Activated CD4-positive, alpha-beta T cell treated with anti-CD3 and anti-CD28 coated beads for 24 hours (primary cell): ENCODE results near the gene KLF1.
"Not testable (repeated sequence)": the region's sequence is repeated elsewhere in the genome, so short reads cannot be mapped to it uniquely, and the experiment has no call there.

Experiments used
- DNase-seq, 2 donors: peaks; one replicate each; pipeline ENCODE4 v3.0.0-alpha.2; 2020; ENCODE audit warnings: low read depth in 2 of 2

Gene KLF1

GRCh38 chr19:12886969-12887747 lies at the start of gene KLF1:
KLF1 (minus strand) TSS chr19:12887201; CDS start chr19:12887140, 61 bp downstream.
- no peak for DNase-seq

GRCh38 chr19:12936582-12936981 lies 49.6 kb upstream of the KLF1 start:
- DNase-seq, result no peak

- DNase-seq, result no peak
Observed at GRCh38 chr19:12935071-12935470, 48.1 kb upstream of the KLF1 start.

- DNase-seq, result peak; percentile 84 to 88
Observed at GRCh38 chr19:12933287-12934072, 46.5 kb upstream of the KLF1 start, which contains the start of gene FARSA. FARSA (minus strand) TSS chr19:12933711; CDS start chr19:12933696, 15 bp downstream.

GRCh38 chr19:12932392-12933286 lies 45.6 kb upstream of the KLF1 start:
- no peak for DNase-seq

- no peak for DNase-seq
Observed at GRCh38 chr19:12930002-12930645, 43.1 kb upstream of the KLF1 start.

GRCh38 chr19:12924621-12925310 lies 37.8 kb upstream of the KLF1 start:
- DNase-seq, result no peak

GRCh38 chr19:12922959-12923358 lies 36.0 kb upstream of the KLF1 start:
- DNase-seq, result no peak

GRCh38 chr19:12921047-12921446 lies 34.0 kb upstream of the KLF1 start:
- DNase-seq, result no peak

GRCh38 chr19:12918253-12918652 lies 31.3 kb upstream of the KLF1 start:
- no peak for DNase-seq

GRCh38 chr19:12915860-12916259 lies 28.9 kb upstream of the KLF1 start:
- DNase-seq, result not testable (repeated sequence)

- peak in 1 of 2 donors; percentile 19 for DNase-seq
Observed at GRCh38 chr19:12913851-12914690, 27.1 kb upstream of the KLF1 start.

GRCh38 chr19:12913011-12913561 lies 26.1 kb upstream of the KLF1 start:
- no peak for DNase-seq

- DNase-seq, result no peak
Observed at GRCh38 chr19:12912571-12912970, 25.6 kb upstream of the KLF1 start.

GRCh38 chr19:12907166-12907565 lies 20.2 kb upstream of the KLF1 start:
- no peak for DNase-seq

- DNase-seq, result no peak
Observed at GRCh38 chr19:12899891-12900518, 13.0 kb upstream of the KLF1 start.

GRCh38 chr19:12896460-12896859 lies 9.5 kb upstream of the KLF1 start:
- DNase-seq, result no peak

GRCh38 chr19:12893582-12893981 lies 6.6 kb upstream of the KLF1 start:
- no peak for DNase-seq

- no peak for DNase-seq
Observed at GRCh38 chr19:12891553-12892021, 4.6 kb upstream of the KLF1 start.
